ENCODE results near the gene SIRPB1. TPM values are rescaled to one million over a fixed set of nuclear protein-coding genes. Genes with fewer than 3 reads are reported as not detected.

Gene SIRPB1
- total and polyA plus RNA-seq, 10 of the 15 experiments (the other 5 are each of a cell fraction or from before 2014, with no cell fraction given) = 3.4 to 33.8 (median 14.1) TPM

- ATAC-seq (no peak; the same call in 2 of the 3 replicates), DNase-seq (ENCODE audit: low read depth, low spot score) (no peak), FAIRE-seq (no peak)
- no peak overlapping the region for H3K9ac ChIP-seq (ENCODE audit: control insufficient read depth, insufficient read depth, low read length)
- H4K20me1 ChIP-seq (ENCODE audit: control insufficient read depth, insufficient read depth) = no peaks in the 10 kb centered on the region
- SMC1A ChIA-PET (ENCODE audit: uncharacterized antibody, unreplicated experiment) = interaction anchor here (0.5 to 1.5 kb wide), 5 partner anchors 14 to 397 kb away, joined by 3 to 4 read pairs (median 3); no protein-coding TSS in a partner anchor
- no peak overlapping the region for H3K27ac ChIP-seq (ENCODE audit: control insufficient read depth, insufficient read depth)
- no peaks in the 10 kb centered on the region; the same call in 1 of the 2 replicates for H3K4me1 ChIP-seq (ENCODE audit: control insufficient read depth, insufficient read depth, low read length)
- no peak overlapping the region for H2AFZ ChIP-seq (ENCODE audit: control insufficient read depth, low read depth, low read length)
- H3K27me3 ChIP-seq (replicated peaks in 1 of 2; ENCODE audit: control insufficient read depth in 2 of 2, insufficient read depth in 2 of 2, low read length in 1 of 2) = no peaks in the 10 kb centered on the region; a peak in 1 of 4 replicates
- no peak for TF ChIP-seq ELK1 (IDR thresholded peaks at IDR 0.05; ENCODE audit: low read depth, low read length)
- TF ChIP-seq TBL1XR1 (IDR thresholded peaks at IDR 0.05; ENCODE audit: low read depth, low read length) = no peak
- no peak for TF ChIP-seq IKZF1 (conservative IDR thresholded peaks at IDR 0.05)
- no peak for TF ChIP-seq SMARCA5 (IDR thresholded peaks at IDR 0.05)
- no peak for TF ChIP-seq HCFC1 (IDR thresholded peaks at IDR 0.05; ENCODE audit: low read length)
- TF ChIP-seq PKNOX1 (IDR thresholded peaks at IDR 0.05) = no peak
- no peak for TF ChIP-seq SMC3 (IDR thresholded peaks at IDR 0.05; ENCODE audit: borderline replicate concordance, low read length)
- no peak for TF ChIP-seq NR2C1 (IDR thresholded peaks at IDR 0.05)
- no peak for TF ChIP-seq MTA3 (IDR thresholded peaks at IDR 0.05; ENCODE audit: borderline replicate concordance, low read length)
- no peak for TF ChIP-seq RAD21 (IDR thresholded peaks at IDR 0.05; ENCODE audit: insufficient read depth, low read depth, low read length)
- TF ChIP-seq MEF2B (IDR thresholded peaks at IDR 0.05; ENCODE audit: partially characterized antibody, poor library complexity, severe bottlenecking) = no peak
- TF ChIP-seq GATAD2B (conservative IDR thresholded peaks at IDR 0.05; ENCODE audit: low read depth) = no peak
- TF ChIP-seq RBBP5 (conservative IDR thresholded peaks at IDR 0.05) = no peak
- no peak for TF ChIP-seq BCL11A (IDR thresholded peaks at IDR 0.05; ENCODE audit: low read depth, low read length)
- TF ChIP-seq CBX3 (IDR thresholded peaks at IDR 0.05; ENCODE audit: borderline replicate concordance, low read depth) = no peak
- no peak for TF ChIP-seq SKIL (IDR thresholded peaks at IDR 0.05; ENCODE audit: low read depth, poor library complexity, severe bottlenecking)
- TF ChIP-seq ZNF24 (IDR thresholded peaks at IDR 0.05) = no peak
- no peaks in the 10 kb centered on the region for H3K36me3 ChIP-seq (ENCODE audit: control insufficient read depth in 2 of 2, insufficient read depth in 2 of 2, low read length in 1 of 2)
- no TSS peak for BruUV-seq (replicated peaks)
- no peaks in the 10 kb centered on the region for H3K79me2 ChIP-seq (ENCODE audit: control insufficient read depth, insufficient read depth, low read length)
- RAD21 ChIA-PET (ENCODE audit: unreplicated experiment) = interaction anchor here (1.1 to 1.5 kb wide), 2 partner anchors 32 to 142 kb away, joined by 3 to 4 read pairs; partner anchors contain the start of gene SIRPB1
- intact Hi-C loops (cut with micrococcal nuclease; ENCODE audit: unreplicated experiment) = no loop called here
- no peak overlapping the region for H3K4me3 ChIP-seq
- POLR2A ChIA-PET = interaction anchor here (0.6 kb wide), 1 partner anchor 15 kb away, joined by 3 read pairs; no protein-coding TSS in a partner anchor
- no peak overlapping the region for H3K4me2 ChIP-seq (ENCODE audit: control insufficient read depth, insufficient read depth)
- CTCF ChIA-PET = interaction anchor here (0.7 kb wide), 1 partner anchor 20 kb away, joined by 3 read pairs; no protein-coding TSS in a partner anchor
- in situ Hi-C loops (cut with MboI) = no loop called here
- H3K9me3 ChIP-seq (replicated peaks; ENCODE audit: control insufficient read depth, insufficient read depth, low read length) = peaks cover 1% of the 10 kb centered on the region; the same call in 2 of the 3 replicates
- 26% methylated on average over 3 of the region's 3 CpGs for WGBS (ENCODE audit: insufficient coverage, insufficient replicate concordance, low lambda C conversion rate, missing lambda C conversion rate)
These were observed 31.7 kb upstream of the SIRPB1 start for GRCh38 chr20:1651268-1652058.
